ENCODE measurements around the gene EIF3I.
A peak's percentile ranks its signal among the peaks of the same experiment; 100 is the strongest.

The EIF3I gene

GRCh38 chr1:32220746-32221580, 1.2 kb upstream of the EIF3I start:
- Histone ChIP-seq H3K9ac (ENCODE audit: low read length) (peak overlapping the region; percentile 99), H3K27me3 (ENCODE audit: control insufficient read depth in 1 of 2, insufficient read depth in 2 of 2, low read length in 2 of 2) (no peaks in the 10 kb centered on the region), H3K36me3 (ENCODE audit: insufficient read depth, low read length) (peaks cover 39% of the 10 kb centered on the region), H3K4me1 (ENCODE audit: insufficient read depth, low read length) (peaks cover 32% of the 10 kb centered on the region), H3K9me3 (ENCODE audit: low read length) (no peaks in the 10 kb centered on the region), H3K4me3 (ENCODE audit: low read depth in 1 of 2, low read length in 2 of 2) (peak overlapping the region; percentile 93 to 97), H3K27ac (ENCODE audit: low read depth, low read length) (peak overlapping the region; percentile 87)

- Histone ChIP-seq H3K9ac (ENCODE audit: low read length) (peak overlapping the region; percentile 99), H3K4me3 (ENCODE audit: low read depth in 1 of 2, low read length in 2 of 2) (peak overlapping the region; percentile 93 to 97), H3K36me3 (ENCODE audit: insufficient read depth, low read length) (peaks cover 36% of the 10 kb centered on the region), H3K4me1 (ENCODE audit: insufficient read depth, low read length) (peaks cover 31% of the 10 kb centered on the region), H3K27ac (ENCODE audit: low read depth, low read length) (peak overlapping the region; percentile 87), H3K27me3 (ENCODE audit: control insufficient read depth in 1 of 2, insufficient read depth in 2 of 2, low read length in 2 of 2) (no peaks in the 10 kb centered on the region), H3K9me3 (ENCODE audit: low read length) (no peaks in the 10 kb centered on the region)
These were observed 627 bp upstream of the EIF3I start for GRCh38 chr1:32221581-32221979.

- Histone ChIP-seq H3K9ac (ENCODE audit: low read length) (no peak overlapping the region), H3K36me3 (ENCODE audit: insufficient read depth, low read length) (peaks cover 37% of the 10 kb centered on the region), H3K27me3 (ENCODE audit: control insufficient read depth in 1 of 2, insufficient read depth in 2 of 2, low read length in 2 of 2) (no peaks in the 10 kb centered on the region), H3K4me1 (ENCODE audit: insufficient read depth, low read length) (peaks cover 31% of the 10 kb centered on the region), H3K4me3 (ENCODE audit: low read depth in 1 of 2, low read length in 2 of 2) (peak overlapping the region in 1 of 2 donors; percentile 19), H3K27ac (ENCODE audit: low read depth, low read length) (no peak overlapping the region), H3K9me3 (ENCODE audit: low read length) (no peaks in the 10 kb centered on the region)
These were observed 1.5 kb downstream of the EIF3I start for GRCh38 chr1:32223683-32224082.

GRCh38 chr1:32224285-32224684, 2.1 kb downstream of the EIF3I start:
- Histone ChIP-seq H3K9ac (ENCODE audit: low read length) (no peak overlapping the region), H3K27me3 (ENCODE audit: control insufficient read depth in 1 of 2, insufficient read depth in 2 of 2, low read length in 2 of 2) (no peaks in the 10 kb centered on the region), H3K27ac (ENCODE audit: low read depth, low read length) (no peak overlapping the region), H3K36me3 (ENCODE audit: insufficient read depth, low read length) (peaks cover 43% of the 10 kb centered on the region), H3K4me3 (ENCODE audit: low read depth in 1 of 2, low read length in 2 of 2) (peak overlapping the region in 1 of 2 donors; percentile 19), H3K9me3 (ENCODE audit: low read length) (no peaks in the 10 kb centered on the region), H3K4me1 (ENCODE audit: insufficient read depth, low read length) (peaks cover 31% of the 10 kb centered on the region)

GRCh38 chr1:32228771-32229170, 6.6 kb downstream of the EIF3I start:
- Histone ChIP-seq H3K9ac (ENCODE audit: low read length) (no peak overlapping the region), H3K4me1 (ENCODE audit: insufficient read depth, low read length) (peaks cover 6% of the 10 kb centered on the region), H3K27ac (ENCODE audit: low read depth, low read length) (no peak overlapping the region), H3K9me3 (ENCODE audit: low read length) (no peaks in the 10 kb centered on the region), H3K36me3 (ENCODE audit: insufficient read depth, low read length) (peaks cover 47% of the 10 kb centered on the region), H3K4me3 (ENCODE audit: low read depth in 1 of 2, low read length in 2 of 2) (no peak overlapping the region), H3K27me3 (ENCODE audit: control insufficient read depth in 1 of 2, insufficient read depth in 2 of 2, low read length in 2 of 2) (no peaks in the 10 kb centered on the region)

GRCh38 chr1:32231843-32232432, 9.7 kb downstream of the EIF3I start:
- no peaks in the 10 kb centered on the region for H3K4me1 ChIP-seq (ENCODE audit: insufficient read depth, low read length)
- H3K9ac ChIP-seq (ENCODE audit: low read length): no peak overlapping the region
- no peaks in the 10 kb centered on the region for H3K9me3 ChIP-seq (ENCODE audit: low read length)
- H3K27me3 ChIP-seq (ENCODE audit: control insufficient read depth in 1 of 2, insufficient read depth in 2 of 2, low read length in 2 of 2): no peaks in the 10 kb centered on the region
- H3K4me3 ChIP-seq (ENCODE audit: low read depth in 1 of 2, low read length in 2 of 2): no peak overlapping the region
- no peak overlapping the region for H3K27ac ChIP-seq (ENCODE audit: low read depth, low read length)
- H3K36me3 ChIP-seq (ENCODE audit: insufficient read depth, low read length): peaks cover 27% of the 10 kb centered on the region

- H3K36me3 ChIP-seq (ENCODE audit: insufficient read depth, low read length): peaks cover 22% of the 10 kb centered on the region
- no peak overlapping the region for H3K27ac ChIP-seq (ENCODE audit: low read depth, low read length)
- H3K4me1 ChIP-seq (ENCODE audit: insufficient read depth, low read length): no peaks in the 10 kb centered on the region
- no peaks in the 10 kb centered on the region for H3K27me3 ChIP-seq (ENCODE audit: control insufficient read depth in 1 of 2, insufficient read depth in 2 of 2, low read length in 2 of 2)
- H3K9me3 ChIP-seq (ENCODE audit: low read length): no peaks in the 10 kb centered on the region
- H3K4me3 ChIP-seq (ENCODE audit: low read depth in 1 of 2, low read length in 2 of 2): no peak overlapping the region
- H3K9ac ChIP-seq (ENCODE audit: low read length): no peak overlapping the region
These were observed 10.5 kb downstream of the EIF3I start for GRCh38 chr1:32232558-32233304.

- peaks cover 7% of the 10 kb centered on the region for H3K36me3 ChIP-seq (ENCODE audit: insufficient read depth, low read length)
- H3K9ac ChIP-seq (ENCODE audit: low read length): no peak overlapping the region
- H3K9me3 ChIP-seq (ENCODE audit: low read length): no peaks in the 10 kb centered on the region
- no peak overlapping the region for H3K4me3 ChIP-seq (ENCODE audit: low read depth in 1 of 2, low read length in 2 of 2)
- no peaks in the 10 kb centered on the region for H3K4me1 ChIP-seq (ENCODE audit: insufficient read depth, low read length)
- no peak overlapping the region for H3K27ac ChIP-seq (ENCODE audit: low read depth, low read length)
- no peaks in the 10 kb centered on the region for H3K27me3 ChIP-seq (ENCODE audit: control insufficient read depth in 1 of 2, insufficient read depth in 2 of 2, low read length in 2 of 2)
These were observed 12.6 kb downstream of the EIF3I start for GRCh38 chr1:32234792-32235191.

GRCh38 chr1:32239337-32239736, 17.1 kb downstream of the EIF3I start:
- H3K36me3 ChIP-seq (ENCODE audit: insufficient read depth, low read length): no peaks in the 10 kb centered on the region
- no peak overlapping the region for H3K9ac ChIP-seq (ENCODE audit: low read length)
- peak overlapping the region; percentile 86 for H3K27ac ChIP-seq (ENCODE audit: low read depth, low read length)
- H3K27me3 ChIP-seq (ENCODE audit: control insufficient read depth in 1 of 2, insufficient read depth in 2 of 2, low read length in 2 of 2): no peaks in the 10 kb centered on the region
- peak overlapping the region in 1 of 2 donors; percentile 83 for H3K4me3 ChIP-seq (ENCODE audit: low read depth in 1 of 2, low read length in 2 of 2)
- H3K9me3 ChIP-seq (ENCODE audit: low read length): no peaks in the 10 kb centered on the region
- peaks cover 13% of the 10 kb centered on the region for H3K4me1 ChIP-seq (ENCODE audit: insufficient read depth, low read length)

GRCh38 chr1:32239790-32240139, 17.6 kb downstream of the EIF3I start:
- peak overlapping the region; percentile 86 for H3K27ac ChIP-seq (ENCODE audit: low read depth, low read length)

GRCh38 chr1:32240140-32240951, 18.1 kb downstream of the EIF3I start:
- Histone ChIP-seq H3K9me3 (ENCODE audit: low read length) (no peaks in the 10 kb centered on the region), H3K9ac (ENCODE audit: low read length) (peak overlapping the region; percentile 34), H3K4me1 (ENCODE audit: insufficient read depth, low read length) (peaks cover 13% of the 10 kb centered on the region), H3K36me3 (ENCODE audit: insufficient read depth, low read length) (no peaks in the 10 kb centered on the region), H3K27me3 (ENCODE audit: control insufficient read depth in 1 of 2, insufficient read depth in 2 of 2, low read length in 2 of 2) (no peaks in the 10 kb centered on the region), H3K27ac (ENCODE audit: low read depth, low read length) (peak overlapping the region; percentile 86), H3K4me3 (ENCODE audit: low read depth in 1 of 2, low read length in 2 of 2) (peak overlapping the region; percentile 38 to 83)

More at GRCh38 chr1:32239790-32240139, 17.6 kb downstream of the EIF3I start:
- Histone ChIP-seq H3K4me3 (ENCODE audit: low read depth in 1 of 2, low read length in 2 of 2) (peak overlapping the region; percentile 38 to 83), H3K36me3 (ENCODE audit: insufficient read depth, low read length) (no peaks in the 10 kb centered on the region), H3K9ac (ENCODE audit: low read length) (peak overlapping the region; percentile 34), H3K27me3 (ENCODE audit: control insufficient read depth in 1 of 2, insufficient read depth in 2 of 2, low read length in 2 of 2) (no peaks in the 10 kb centered on the region), H3K9me3 (ENCODE audit: low read length) (no peaks in the 10 kb centered on the region), H3K4me1 (ENCODE audit: insufficient read depth, low read length) (peaks cover 13% of the 10 kb centered on the region)

Measured in muscle layer of colon (tissue), 2 donors.